Ovary (tissue), 9 donors: Measurements from ENCODE around the gene SEMA3E. TPM values are rescaled to one million over a fixed set of nuclear protein-coding genes. Genes with fewer than 3 reads are reported as not detected.

ENCODE experiments used
- DNase-seq, 5 donors: peaks; one replicate each; pipeline ENCODE4 v3.0.0-alpha.2; 2019 to 2020
- H3K27ac ChIP-seq, 2 donors: fragments of 200-600 bp; one replicate each; pipeline versions ENCODE4 v1.5.1 to v1.8.0; 2019 to 2022
- H3K27me3 ChIP-seq: fragments of 200-600 bp; one replicate; pipeline ENCODE4 v1.8.0; 2022
- H3K36me3 ChIP-seq: fragments of 200-600 bp; sonication (generic); one replicate; pipeline ENCODE4 v1.5.1; 2019
- H3K4me1 ChIP-seq: one replicate; pipeline ENCODE4 v1.8.1; 2013; ENCODE audit warnings: mild to moderate bottlenecking, moderate library complexity; ENCODE audit not compliant: insufficient read depth
- H3K4me3 ChIP-seq: fragments of 200-600 bp; sonication (generic); one replicate; pipeline ENCODE4 v1.5.1; 2017
- H3K9me3 ChIP-seq, 2 donors: fragments of 200-600 bp in 1 of 2; sonication (generic) in 1 of 2; one replicate each; pipeline versions ENCODE4 v1.5.1 to v1.8.1; 2013 to 2019; ENCODE audit warnings: mild to moderate bottlenecking in 1 of 2, moderate library complexity in 1 of 2
- CTCF ChIP-seq, 3 donors: fragments of 450-650 bp in 2 of 3; fragments of 200-600 bp in 1 of 3; IDR thresholded peaks; one replicate each; pipeline versions ENCODE4 v1.5.1 to v1.8.0; 2016 to 2022; ENCODE audit warnings: antibody characterized with exemption in 3 of 3, mild to moderate bottlenecking in 1 of 3
- EP300 ChIP-seq: sonication (generic); formaldehyde crosslinking; IDR thresholded peaks from one replicate; pipeline ENCODE4 v1.6.1; 2017; ENCODE audit warnings: antibody characterized with exemption
- POLR2A ChIP-seq: fragments of 450-650 bp; IDR thresholded peaks from one replicate; pipeline ENCODE4 v1.6.1; 2017; ENCODE audit warnings: antibody characterized with exemption, mild to moderate bottlenecking, moderate library complexity
- WGBS, 3 donors: extraction: QIAGEN DNeasy Blood & Tissue Kit in 1 of 3; methylation state at CpG; one replicate each; pipeline versions ENCODE4 v1.1.5 to v1.1.7; 2013 to 2017; 5-methylcytosine and 5-hydroxymethylcytosine counted together
- intact Hi-C, 4 donors: fragments of 100-400 bp; cut with DNase I; formaldehyde crosslinking; loops; one replicate each; pipeline versions ENCODE4 v1.11.0 to v1.15.1; 2022 to 2023
- polyA plus RNA-seq, 2 donors: library from polyadenylated mRNA; stranded (reverse); fragments of 200-250 nt in 1 of 2; fragments of 350-450 nt in 1 of 2; fragmentation: Illumina TruSeq in 1 of 2; extraction: RNeasy Lipid Tissue Mini Kit (QIAGEN cat#74804) in 1 of 2; gene quantifications; one replicate each; pipeline ENCODE4 v1.2.3, GENCODE V29; 2013 to 2014
- total RNA-seq, 7 donors: library from RNA; depleted of rRNA in 2 of 7; stranded (reverse); fragments of >200 nt in 2 of 7; fragmentation: NEBNext Ultra II Directional in 3 of 7; extraction: Animal tissue kit (Norgen Biotek cat#: 25700) in 3 of 7; gene quantifications; one replicate each; pipeline versions ENCODE4 v1.1.0 to v1.2.4, GENCODE V29; 2016 to 2023
- donor health status: DM: no; HTN: no; CAD: no; lungs with moderate emphysema.
- donor health status: DM: no; HTN: no; CAD: no.
- donor health status: Bipolar disorder and iron deficiency.
- donor health status: DM: yes; HTN: yes; CAD: no.
- donor health status: DM: no; HTN: no; CAD: no.
- donor health status: DM: yes; HTN: yes; CAD: no.

Gene SEMA3E
- total and polyA plus RNA-seq, 9 donors, result 0.10 to 2.2 (median 0.42) TPM; not detected in 2

- Histone ChIP-seq H3K27me3 (no peaks in the 10 kb centered on the region), H3K9me3 (no peaks in the 10 kb centered on the region), H3K4me3 (no peak overlapping the region), H3K36me3 (no peaks in the 10 kb centered on the region), H3K27ac (no peak overlapping the region), H3K4me1 (no peaks in the 10 kb centered on the region)
- no peak for DNase-seq
- WGBS, 3 donors, result 86 to 89% (median 87%) methylated on average over 2 of the region's 2 CpGs
- no peak for TF ChIP-seq CTCF (IDR thresholded peaks at IDR 0.05)
- no peak for TF ChIP-seq POLR2A
- intact Hi-C loops, result no loop called here
These were observed 146.3 kb downstream of the SEMA3E start for GRCh38 chr7:83502636-83503035.

DNA sequence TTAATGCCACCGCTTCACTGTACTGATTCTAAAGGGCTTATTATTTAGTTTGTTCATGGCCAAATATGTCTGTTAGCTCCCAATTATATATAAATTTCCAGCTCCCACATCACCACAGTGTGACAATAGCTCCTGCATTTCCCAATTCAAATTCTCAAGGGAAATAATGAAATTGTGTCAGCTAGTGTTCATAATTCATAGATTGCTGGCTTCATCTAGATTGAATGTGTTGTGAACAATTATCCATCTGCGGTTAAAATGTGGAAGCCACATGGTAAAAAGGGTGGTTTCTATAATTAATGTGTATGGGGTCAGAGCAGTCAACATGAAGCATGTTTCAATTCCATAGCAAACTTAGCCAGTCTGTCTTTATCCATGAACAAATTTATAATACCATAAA lies 154.3 kb downstream of the SEMA3E start:
- Histone ChIP-seq H3K36me3 (no peaks in the 10 kb centered on the region), H3K27me3 (no peaks in the 10 kb centered on the region), H3K9me3 (no peaks in the 10 kb centered on the region), H3K4me3 (no peak overlapping the region), H3K27ac (no peak overlapping the region), H3K4me1 (no peaks in the 10 kb centered on the region)
- no peak for DNase-seq
- 87 to 90% (median 88%) methylated on average over 2 of the region's 2 CpGs for whole genome bisulfite sequencing, 3 donors
- intact Hi-C loops, result no loop called here
- no peak for TF ChIP-seq EP300

DNA sequence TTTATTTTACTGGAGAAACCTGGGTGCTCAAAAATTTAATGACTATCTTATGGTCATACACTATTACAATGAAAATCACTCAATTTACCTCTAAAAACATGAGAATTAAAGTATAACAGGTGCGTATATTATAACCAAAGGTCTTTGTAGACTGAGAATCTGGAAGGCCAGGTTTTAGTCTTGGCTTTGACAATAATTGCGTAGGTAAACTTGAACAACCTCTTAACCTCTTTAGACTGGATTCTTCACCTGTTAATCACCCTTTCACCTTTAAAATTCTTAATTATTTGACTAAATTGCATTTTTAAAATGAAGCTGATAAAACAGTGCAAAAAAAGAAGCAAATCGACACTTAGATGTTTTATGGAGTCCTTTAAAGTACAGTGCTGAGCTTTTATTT lies 156.1 kb downstream of the SEMA3E start:
- Histone ChIP-seq H3K27ac (no peak overlapping the region), H3K36me3 (no peaks in the 10 kb centered on the region), H3K27me3 (no peaks in the 10 kb centered on the region), H3K4me3 (no peak overlapping the region), H3K9me3 (no peaks in the 10 kb centered on the region), H3K4me1 (no peaks in the 10 kb centered on the region)
- TF ChIP-seq POLR2A (no peak), CTCF (IDR thresholded peaks at IDR 0.05) (no peak), EP300 (no peak)
- intact Hi-C loops, result no loop called here
- WGBS, 3 donors, result 45 to 53% (median 51%) methylated on average over 3 of the region's 3 CpGs
- no peak for DNase-seq

GRCh38 chr7:83487801-83488200 lies 161.1 kb downstream of the SEMA3E start:
- intact Hi-C loops, result no loop called here
- no peak for DNase-seq
- H3K4me1 ChIP-seq, result no peaks in the 10 kb centered on the region
- TF ChIP-seq CTCF (IDR thresholded peaks at IDR 0.05) (no peak), POLR2A (no peak), EP300 (no peak)
- H3K9me3 ChIP-seq, result no peaks in the 10 kb centered on the region
- no peaks in the 10 kb centered on the region for H3K36me3 ChIP-seq
- H3K27me3 ChIP-seq, result no peaks in the 10 kb centered on the region
- no peak overlapping the region for H3K4me3 ChIP-seq
- 85 to 88% (median 86%) methylated on average over 2 of the region's 2 CpGs for WGBS, 3 donors
- no peak overlapping the region for H3K27ac ChIP-seq

GRCh38 chr7:83486957-83487356 lies 162.0 kb downstream of the SEMA3E start:
- DNase-seq, result no peak
- Histone ChIP-seq H3K4me3 (no peak overlapping the region), H3K27ac (no peak overlapping the region), H3K9me3 (no peaks in the 10 kb centered on the region), H3K36me3 (no peaks in the 10 kb centered on the region), H3K4me1 (no peaks in the 10 kb centered on the region), H3K27me3 (no peaks in the 10 kb centered on the region)
- intact Hi-C loops, result no loop called here
- WGBS, 3 donors, result 23 to 40% (median 28%) methylated on average over 2 of the region's 2 CpGs
- TF ChIP-seq EP300, result no peak
- TF ChIP-seq CTCF (IDR thresholded peaks at IDR 0.05), result no peak
- TF ChIP-seq POLR2A, result no peak
